Stimulated activated CD4-positive, alpha-beta T cell treated with anti-CD3 and anti-CD28 coated beads, Interleukin-4, amount 100 ng/mL, for 48 hours (primary cell): ENCODE results near the gene DMD.
"Not testable (repeated sequence)": the region's sequence is repeated elsewhere in the genome, so short reads cannot be mapped to it uniquely, and the experiment has no call there.

Experiments
- DNase-seq, 2 donors: peaks; one replicate each; pipeline ENCODE4 v3.0.0-alpha.2; 2020; ENCODE audit warnings: low read depth in 2 of 2

Gene DMD

DNA sequence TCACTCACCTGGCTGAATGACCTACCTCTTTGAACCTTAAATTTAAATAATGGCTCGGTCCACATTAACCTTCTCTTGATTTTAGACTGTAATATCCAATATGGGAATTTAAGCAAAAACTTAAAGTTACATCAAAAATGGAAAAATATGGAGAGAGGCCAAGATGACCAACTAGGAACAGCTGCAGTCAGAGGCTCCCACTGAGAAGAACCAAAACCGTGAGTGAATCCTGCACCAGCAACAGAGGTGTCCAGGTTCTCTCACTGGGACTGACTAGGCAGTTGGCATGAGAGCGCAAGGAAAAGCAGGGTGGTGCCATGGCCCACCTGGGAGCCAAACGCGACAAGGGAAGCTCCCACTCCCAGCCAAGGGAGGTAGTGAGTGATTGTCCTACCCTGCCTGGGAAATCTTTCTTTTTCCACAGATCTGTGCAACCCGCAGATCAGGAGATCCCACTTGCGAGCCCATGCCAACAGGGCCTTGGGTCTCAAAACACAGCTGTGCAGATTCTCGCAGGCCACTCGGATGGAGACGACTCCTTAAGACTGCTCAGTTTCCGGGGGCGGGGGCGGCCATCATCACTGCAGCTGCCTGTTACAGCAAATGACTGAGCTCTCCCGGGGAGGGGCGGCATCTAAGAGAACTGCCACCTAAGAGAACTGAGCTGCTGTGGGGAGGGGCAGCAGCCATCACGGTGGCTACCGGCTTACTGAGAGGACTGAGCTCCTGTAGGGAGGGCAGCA is 343.4 kb downstream of the DMD start:
- DNase-seq, result no peak

DNA sequence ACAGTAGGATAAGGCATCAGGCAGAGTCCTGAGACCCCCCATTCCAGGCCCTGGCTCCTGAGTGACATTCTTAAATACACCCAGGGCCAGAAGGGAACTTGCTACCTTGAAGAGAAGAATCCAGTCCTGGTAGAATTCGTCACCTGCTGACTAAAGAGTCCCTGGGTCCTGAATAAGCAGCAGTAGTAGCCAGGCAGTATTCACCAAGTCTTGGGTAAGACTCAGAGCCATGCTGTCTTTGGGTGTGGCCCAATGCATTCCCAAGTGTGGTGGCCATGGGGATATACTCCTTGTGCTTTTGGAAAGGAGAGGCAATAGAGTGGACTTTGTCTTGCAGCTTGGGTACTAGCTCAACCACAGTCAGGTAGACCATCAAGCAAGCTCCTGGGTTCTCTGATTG is 359.1 kb downstream of the DMD start:
- no peak for DNase-seq

DNA sequence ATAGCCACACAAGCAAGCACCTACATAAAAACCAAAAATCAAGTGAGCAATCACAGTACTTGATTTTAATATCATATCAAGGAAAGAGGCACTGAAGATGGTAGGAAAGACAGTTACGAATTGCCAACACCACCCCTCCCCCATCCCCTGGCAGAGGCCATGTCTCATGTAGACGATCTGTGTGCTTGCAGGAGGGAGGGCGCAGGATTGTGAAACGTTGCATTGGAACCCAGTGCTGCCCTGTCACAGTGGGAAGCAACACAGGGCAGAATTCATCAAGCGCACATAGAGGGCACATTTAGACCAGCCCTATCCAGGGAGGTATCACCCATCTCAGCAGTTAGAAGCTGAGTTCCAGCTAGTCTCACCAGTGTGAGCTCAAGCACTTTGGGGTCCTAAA is 359.8 kb downstream of the DMD start:
- no peak for DNase-seq

DNA sequence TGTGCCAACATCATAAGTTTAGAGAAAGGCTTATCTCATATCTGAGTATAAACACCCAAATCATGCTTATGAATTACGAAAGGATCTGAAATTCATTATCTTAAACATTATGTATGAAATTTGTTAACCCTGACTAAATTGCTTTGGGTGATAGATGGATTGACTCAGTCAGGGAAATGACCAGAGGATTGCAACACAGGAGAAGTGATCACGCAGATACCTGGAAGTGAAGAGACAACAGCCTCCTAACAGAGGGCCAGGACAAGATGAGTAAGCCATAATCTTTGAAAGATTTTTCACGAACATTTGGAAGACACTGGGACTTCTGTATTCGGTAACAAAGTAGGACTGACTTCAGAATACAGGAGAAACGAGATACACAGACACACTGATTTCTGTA is 363.4 kb downstream of the DMD start:
- DNase-seq, result no peak

DNA sequence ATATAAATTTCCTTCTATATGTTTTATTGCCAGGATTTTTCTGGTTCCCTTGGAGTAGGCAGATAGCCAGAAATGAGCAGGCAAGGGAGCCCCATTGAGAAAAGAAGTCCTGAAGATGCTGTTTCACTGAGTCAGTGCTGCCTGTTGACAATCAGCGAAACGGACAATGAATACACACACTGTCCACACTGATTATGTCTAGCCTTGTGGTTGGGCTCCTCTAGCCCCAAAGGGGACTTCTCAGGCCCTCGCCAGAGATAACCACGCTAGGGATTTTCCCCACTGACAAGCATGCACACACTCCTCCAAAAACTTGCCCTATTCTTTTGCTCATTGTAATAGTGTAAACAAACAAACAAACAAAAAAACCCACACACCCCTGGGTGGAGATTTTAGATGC is 369.3 kb downstream of the DMD start:
- DNase-seq, result no peak

DNA sequence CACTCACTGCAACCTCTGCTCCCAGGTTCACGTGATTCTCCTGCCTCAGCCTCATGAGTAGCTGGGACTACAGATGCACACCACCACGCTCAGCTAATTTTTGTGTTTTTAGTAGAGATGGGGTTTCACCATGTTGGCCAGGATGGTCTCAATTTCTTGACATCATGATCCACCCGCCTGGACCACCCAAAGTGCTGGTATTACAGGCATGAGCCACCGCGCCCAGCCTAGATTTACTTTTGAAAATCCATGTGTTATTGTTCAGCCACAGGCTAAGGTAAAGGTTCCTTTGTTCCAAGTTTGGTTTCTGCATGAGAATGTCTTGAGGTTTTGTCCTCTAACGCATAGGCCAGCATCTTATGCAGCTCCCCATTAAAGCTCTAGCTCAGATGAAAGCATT is 371.6 kb downstream of the DMD start:
- DNase-seq, result no peak

DNA sequence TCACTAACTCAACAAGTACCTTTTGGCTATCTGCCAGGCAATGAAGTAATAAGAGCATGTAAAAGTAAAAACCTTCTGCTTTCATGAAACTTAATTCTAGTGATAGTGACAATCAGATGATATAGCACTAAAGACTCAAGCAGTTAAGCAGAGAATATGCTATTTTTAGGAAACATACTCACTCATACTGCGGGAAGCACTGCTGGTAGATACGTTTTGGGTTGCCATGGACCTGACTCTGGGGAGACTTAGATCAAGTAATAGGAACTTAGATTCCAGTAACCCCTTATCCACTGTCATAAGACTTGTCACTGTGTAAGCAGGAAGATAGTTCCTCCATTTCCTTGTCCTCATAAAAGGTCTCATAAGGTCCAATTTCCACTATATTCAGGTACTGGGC is 386.3 kb downstream of the DMD start:
- no peak for DNase-seq

DNA sequence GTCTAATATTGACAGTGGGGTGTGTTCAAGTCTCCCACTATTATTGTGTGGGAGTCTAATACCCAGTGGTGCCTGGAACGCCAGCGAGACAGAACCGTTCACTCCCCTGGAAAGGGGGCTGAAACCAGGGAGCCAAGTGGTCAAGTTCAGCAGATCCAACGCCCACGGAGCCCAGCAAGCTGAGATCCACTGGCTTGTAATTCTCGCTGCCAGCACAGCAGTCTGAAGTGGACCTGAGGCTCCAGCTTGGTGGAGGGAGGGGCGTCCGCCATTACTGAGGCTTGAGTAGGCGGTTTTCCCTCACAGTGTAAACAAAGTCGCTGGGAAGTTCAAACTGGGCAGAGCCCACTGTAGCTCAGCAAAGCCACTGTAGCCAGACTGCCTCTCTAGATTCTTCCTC is 407.3 kb downstream of the DMD start:
- DNase-seq, result no peak

DNA sequence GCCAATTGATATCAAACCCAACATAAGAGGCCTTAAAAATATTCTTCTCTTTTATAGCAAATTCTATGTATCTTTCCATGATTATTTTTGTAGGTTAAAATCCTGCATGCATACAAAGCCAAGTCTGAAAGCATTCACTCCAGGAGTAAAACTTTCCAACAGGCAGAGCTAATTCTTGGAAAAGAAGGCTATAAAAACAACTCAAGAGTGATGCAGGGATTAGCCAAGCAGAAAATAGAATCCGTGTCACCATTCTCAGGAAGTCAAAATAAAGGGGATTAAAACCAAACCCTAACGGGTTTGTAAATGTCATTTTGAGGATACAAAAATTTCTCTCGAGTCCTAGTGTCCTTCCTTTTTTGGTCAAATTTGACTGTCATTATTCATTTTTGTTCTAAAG is 412.4 kb downstream of the DMD start:
- no peak for DNase-seq

DNA sequence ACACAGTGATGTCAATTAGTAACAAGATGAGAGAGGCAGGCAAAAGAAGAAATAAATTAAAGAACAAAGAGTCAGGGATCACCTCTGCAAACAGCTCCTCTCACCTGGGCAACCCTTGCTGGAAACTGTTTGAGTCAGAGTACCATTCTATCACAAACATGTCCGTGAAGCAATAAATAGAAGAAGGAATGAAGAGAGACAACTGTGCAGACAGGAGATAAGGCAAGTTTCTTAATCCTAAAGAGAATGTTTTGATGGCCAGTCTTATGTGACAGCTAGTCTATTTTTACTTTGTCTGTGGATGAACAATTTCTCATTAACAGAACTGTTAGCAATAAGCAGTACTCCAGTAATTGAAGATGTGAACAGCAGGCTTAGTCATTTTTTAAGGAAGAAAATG is 422.4 kb downstream of the DMD start:
- DNase-seq, result no peak

DNA sequence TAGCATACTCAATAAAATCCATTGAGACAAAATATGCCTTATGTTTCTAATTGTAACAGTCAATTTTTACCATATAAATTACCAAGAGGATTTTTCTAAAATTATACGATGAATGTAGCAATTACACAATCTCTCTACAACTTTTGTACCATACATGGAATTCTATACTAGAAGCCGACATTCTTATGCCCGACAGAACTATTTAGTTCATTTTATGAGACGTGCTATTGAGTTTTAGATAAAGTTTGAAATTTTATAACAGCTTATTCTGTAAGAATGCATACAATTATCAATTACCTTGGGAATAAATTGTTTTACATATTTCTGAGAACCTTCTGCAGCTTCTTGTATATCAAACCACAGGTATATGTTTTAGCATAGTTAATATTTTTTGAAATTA is 431.2 kb downstream of the DMD start:
- DNase-seq, result no peak

DNA sequence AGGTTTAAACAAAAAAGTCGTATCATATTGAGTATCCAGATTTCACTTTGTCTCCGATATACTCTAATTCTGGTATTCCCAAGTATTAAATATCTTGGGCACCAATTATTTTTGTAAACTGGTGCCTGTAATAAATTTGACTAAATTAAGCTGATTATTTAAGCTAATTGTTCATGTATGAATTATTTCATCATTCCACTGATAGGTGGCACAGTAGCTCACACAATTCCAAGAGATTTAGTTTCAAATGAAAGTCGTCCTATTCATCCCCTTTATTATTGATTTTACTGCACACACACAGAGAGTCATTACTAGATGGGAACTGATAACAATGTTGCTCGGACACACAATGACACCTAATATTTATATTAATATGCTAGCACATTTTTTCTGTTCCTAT is 432.4 kb downstream of the DMD start:
- DNase-seq, result no peak

DNA sequence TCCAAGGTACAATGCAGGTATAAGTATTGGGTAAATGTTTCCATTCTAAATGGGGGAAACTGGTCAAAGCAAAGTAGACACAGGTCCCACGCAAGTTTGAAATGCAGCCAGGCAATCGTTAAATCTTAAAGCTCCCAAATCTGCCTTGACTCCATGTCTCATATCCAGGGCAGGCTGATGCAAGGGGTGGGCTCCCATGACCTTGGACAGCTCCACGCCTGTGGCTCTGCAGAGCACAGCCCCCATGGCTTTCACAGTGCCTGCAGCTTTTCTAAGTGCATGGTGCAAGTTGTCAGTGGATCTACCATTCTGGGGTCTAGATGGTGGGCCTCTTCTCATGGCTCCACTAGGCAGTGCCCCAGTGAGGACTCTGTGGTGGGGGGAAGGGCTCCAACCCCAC is 436.4 kb downstream of the DMD start:
- DNase-seq, result no peak

DNA sequence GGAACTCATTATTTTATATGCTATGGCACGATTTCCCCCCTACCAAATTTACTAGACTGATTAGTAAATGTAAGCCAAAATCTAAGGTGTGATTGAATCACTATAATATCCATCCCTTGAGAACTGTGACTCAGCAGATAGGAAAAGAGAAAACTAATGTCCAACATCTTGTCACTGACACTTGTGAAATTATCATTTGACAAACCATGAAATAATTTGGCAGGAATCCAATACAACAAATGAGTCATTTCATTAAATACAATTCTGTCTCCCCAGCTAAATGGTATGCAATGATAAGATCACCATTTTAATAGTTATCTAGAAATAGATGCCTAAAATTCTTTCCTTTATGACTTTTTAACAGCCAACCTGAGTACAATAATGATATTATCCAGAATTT is 462.3 kb downstream of the DMD start:
- no peak for DNase-seq

DNA sequence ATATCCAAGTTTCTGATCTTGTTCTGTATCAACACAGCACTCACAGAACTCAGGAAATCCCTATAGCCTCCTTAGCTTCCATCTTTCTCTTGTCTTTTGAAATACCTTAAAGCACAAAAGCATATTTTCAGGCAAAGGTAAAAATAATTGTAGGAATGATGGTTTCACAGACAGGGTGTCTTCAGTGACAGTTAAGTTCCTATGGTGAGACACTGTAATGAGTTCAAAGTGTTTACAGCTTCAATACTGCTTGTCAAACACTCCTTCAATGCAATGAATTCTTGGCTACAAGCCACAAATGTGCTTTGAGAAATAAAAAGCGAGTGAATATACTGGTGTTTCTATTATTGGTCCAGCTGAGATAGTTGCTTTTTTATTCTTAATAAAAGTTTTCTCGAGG is 466.0 kb downstream of the DMD start:
- no peak for DNase-seq

DNA sequence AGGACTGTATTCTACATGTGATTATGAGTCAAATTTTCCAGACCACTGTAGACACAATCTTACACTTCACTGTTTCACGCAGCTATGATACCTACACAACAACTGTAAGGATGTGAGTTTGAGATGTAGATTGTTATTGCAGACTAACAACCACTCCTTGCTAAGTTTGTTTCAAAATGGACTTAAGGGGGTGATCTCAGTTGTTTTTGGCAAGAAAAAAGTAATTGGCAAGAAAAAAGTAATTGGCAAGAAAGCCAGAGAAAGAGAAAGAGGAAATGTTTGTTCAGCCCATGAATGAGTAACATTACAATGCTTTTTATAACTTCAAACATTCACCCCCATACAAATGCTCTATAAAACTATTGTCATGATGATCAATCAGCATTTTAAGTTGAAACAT is 466.4 kb downstream of the DMD start:
- no peak for DNase-seq

DNA sequence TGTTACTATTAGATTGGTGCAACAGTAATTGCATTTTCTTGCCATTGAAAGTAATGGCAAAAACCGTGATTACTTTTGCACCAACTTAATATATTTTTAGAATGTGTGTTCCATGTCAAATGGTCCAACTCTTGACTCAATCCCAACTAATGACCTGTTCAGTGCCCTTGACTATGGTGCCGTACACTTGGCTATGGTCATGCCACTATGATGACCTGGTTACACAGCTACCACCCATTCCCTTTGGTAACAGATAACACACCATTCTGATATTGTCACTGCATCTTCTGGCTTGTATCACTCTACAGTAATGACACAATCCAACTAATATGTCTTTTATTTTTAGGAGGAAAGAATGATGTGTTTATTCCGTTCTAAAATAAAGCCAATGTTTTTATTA is 469.4 kb downstream of the DMD start:
- DNase-seq, result no peak

DNA sequence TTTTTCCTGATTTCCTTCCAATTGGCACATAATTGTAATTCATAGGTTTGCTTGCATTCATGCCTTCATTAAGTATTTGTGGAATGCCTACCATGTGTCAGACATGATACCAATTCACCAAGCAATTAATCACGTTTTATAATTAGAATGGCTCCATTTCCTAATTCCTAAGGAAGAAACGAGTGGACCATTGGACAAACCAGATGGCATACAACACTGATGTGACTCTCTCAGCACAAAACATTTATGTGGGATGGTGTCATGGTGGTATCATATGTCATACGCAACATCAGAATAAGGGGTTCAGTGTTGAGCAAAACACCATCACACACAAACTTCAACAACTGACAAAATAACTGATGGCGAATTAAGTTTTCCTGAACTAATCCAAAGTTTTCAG is 502.8 kb downstream of the DMD start:
- DNase-seq, result no peak

DNA sequence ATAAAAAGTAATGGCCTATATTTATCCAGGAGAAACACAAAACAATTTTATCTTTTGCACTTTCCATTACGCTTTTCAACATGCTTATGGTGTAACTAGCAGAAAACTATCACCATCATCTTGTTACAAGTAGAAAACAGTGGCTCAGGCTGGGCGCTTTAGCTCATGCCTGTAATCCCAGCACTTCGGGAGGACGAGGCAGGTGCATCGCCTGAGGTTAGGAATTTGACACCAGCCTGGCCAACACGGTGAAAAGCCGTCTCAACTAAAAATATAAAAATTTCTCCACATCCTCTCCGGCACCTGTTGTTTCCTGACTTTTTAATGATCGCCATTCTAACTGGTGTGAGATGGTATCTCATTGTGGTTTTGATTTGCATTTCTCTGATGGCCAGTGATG is 506.0 kb downstream of the DMD start:
- not testable (repeated sequence) for DNase-seq

DNA sequence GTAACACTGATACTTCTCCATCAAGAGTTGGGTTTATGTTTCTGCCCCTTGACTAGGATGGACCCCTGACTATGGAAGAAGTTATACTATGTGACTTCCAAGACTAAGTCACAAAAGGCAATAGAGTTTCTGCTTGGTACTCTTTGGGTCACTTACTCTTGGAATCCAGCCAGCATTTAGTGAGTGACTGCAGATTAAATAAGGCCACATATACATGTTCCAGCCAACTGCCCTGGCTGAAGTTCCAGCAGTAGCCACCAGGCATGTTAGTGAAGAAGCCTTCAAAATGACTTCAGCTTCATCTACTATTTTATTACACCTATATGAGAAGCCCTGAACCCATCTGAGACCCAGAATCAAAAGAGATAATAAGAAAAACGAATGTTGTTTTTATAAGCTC is 524.0 kb downstream of the DMD start:
- no peak for DNase-seq

DNA sequence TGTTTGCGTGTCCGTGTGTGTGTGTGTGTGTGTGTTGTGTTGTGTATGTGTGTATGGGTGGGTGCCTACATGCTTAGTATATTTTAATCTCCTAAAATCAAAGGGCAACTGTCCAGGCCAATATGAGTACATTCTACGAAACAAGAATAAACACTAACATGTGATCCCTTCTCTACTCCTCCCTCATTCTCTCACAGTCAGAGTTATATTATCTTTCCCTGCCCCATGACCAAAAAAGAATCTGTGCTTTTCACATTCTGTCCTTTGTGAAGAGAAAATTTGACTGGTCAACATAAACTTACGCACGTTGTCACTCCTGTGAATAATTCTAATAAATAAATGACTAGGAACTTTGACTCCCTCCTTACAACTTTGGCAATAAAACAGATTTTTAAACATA is 532.9 kb downstream of the DMD start:
- DNase-seq, result no peak

DNA sequence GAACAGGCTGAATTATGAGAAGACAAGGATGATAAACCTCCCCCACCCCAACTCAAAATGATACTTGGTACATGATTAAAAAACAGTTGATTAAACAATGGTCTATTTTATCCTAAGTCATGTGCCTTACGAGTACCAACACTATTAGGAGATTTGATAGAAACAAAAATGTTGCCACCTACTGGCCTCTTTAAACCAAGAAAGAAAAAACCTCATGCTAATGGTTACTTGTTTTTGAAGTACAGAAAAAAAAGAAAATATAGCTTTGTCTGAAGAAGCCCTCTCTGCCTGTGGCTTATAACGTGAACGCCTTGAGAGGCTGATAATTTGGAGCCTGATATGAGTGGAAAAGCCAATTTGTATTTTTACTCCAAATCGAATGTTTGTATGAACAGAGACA is 538.2 kb downstream of the DMD start:
- DNase-seq, result no peak

DNA sequence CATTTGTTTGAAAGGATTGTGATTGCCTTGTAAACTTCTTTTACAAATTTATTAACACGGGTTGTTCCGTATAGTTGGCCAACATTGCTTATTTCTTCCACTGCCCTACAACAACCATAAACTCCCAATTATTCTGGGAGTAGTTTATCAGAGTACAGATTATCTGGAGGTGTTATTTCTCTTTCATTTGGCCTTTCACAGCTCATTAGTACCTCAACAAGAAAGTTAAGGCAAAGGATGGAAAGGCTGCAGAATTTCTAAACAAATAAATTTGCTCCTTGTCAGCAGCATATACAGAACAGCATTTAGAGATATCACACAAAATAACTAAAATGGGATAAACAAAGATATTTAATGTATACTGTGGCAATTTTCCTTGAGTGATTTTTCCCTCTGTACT is 548.8 kb downstream of the DMD start:
- DNase-seq, result no peak

DNA sequence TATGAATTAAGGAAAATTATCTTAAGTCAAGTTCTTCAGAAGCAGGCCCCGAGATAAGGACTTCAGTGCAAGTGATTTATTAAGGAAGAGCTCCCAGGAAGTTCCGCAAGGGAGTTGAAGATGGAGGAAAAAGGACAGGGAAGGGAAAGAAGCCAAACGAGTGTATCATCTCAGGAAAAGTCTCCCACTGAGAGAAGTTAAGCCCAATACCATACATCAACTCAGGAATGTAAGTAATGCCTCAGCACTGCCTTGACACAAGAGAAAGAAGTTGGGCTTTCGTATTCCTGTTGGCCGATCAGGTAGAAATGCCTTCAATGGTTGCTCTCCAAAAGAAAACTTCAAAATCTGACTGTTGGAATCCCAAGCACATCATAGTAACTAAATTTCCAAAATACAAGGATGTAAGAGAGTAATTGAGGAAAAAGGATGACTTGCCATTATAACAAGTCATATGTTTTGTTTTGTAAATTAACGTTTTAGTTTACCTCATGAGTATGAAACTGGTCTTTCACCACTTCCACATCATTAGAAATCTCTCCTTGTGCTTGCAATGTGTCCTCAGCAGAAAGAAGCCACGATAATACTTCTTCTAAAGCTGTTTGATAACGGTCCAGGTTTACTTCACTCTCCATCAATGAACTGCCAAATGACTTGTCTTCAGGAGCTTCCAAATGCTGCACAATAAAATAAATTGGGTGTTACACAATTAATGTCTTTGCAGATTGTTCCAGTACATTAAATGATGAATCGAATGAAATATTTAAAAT is 566.7 kb downstream of the DMD start:
- DNase-seq, result no peak
